M059J (cell line): ENCODE measurements around the gene TIAL1. TPM values are rescaled to one million over a fixed set of nuclear protein-coding genes. Genes with fewer than 3 reads are reported as not detected.
"Not testable (repeated sequence)": the region's sequence is repeated elsewhere in the genome, so short reads cannot be mapped to it uniquely, and the experiment has no call there.

Source experiments
- DNase-seq: peaks from one replicate; pipeline ENCODE4 v3.0.0-alpha.2; 2012; ENCODE audit warnings: low read depth
- total RNA-seq: library from RNA; depleted of rRNA; stranded (reverse); fragments of >200 nt; shearing (Covaris generic); gene quantifications from 2 replicates; pipeline ENCODE4 v1.2.3, GENCODE V29; 2014

The TIAL1 gene
- total RNA-seq, 1 experiment from 2014 or later = 47.6 TPM

GRCh38 chr10:119613741-119614140, 17.0 kb upstream of the TIAL1 start:
- no peak for DNase-seq

GRCh38 chr10:119611433-119611832, 14.7 kb upstream of the TIAL1 start:
- DNase-seq = no peak

- DNase-seq = no peak
Observed at GRCh38 chr10:119609516-119609915, 12.8 kb upstream of the TIAL1 start.

- DNase-seq = peak; percentile 51
Observed at GRCh38 chr10:119608316-119609155, 11.8 kb upstream of the TIAL1 start.

- no peak for DNase-seq
Observed at GRCh38 chr10:119604468-119604867, 7.7 kb upstream of the TIAL1 start.

- DNase-seq = peak; percentile 33
Observed at GRCh38 chr10:119602241-119603095, 5.7 kb upstream of the TIAL1 start.

GRCh38 chr10:119598397-119598796, 1.6 kb upstream of the TIAL1 start:
- DNase-seq = no peak

GRCh38 chr10:119597405-119598186, 832 bp upstream of the TIAL1 start:
- no peak for DNase-seq

- DNase-seq = peak; percentile 42
Observed at GRCh38 chr10:119595676-119596515, 868 bp downstream of the TIAL1 start.

- DNase-seq = peak; percentile 71
Observed at GRCh38 chr10:119595134-119595675, 1.6 kb downstream of the TIAL1 start.

- no peak for DNase-seq
Observed at GRCh38 chr10:119588071-119588470, 8.7 kb downstream of the TIAL1 start.

- no peak for DNase-seq
Observed at GRCh38 chr10:119578355-119578754, 18.4 kb downstream of the TIAL1 start.

GRCh38 chr10:119575991-119576390, 20.8 kb downstream of the TIAL1 start:
- DNase-seq = no peak

- no peak for DNase-seq
Observed at GRCh38 chr10:119575506-119575905, 21.3 kb downstream of the TIAL1 start.

- DNase-seq = no peak
Observed at GRCh38 chr10:119567978-119568377, 28.8 kb downstream of the TIAL1 start.

- DNase-seq = no peak
Observed at GRCh38 chr10:119562097-119562496, 34.7 kb downstream of the TIAL1 start.

- not testable (repeated sequence) for DNase-seq
Observed at GRCh38 chr10:119559511-119559910, 37.3 kb downstream of the TIAL1 start.

GRCh38 chr10:119556081-119556480, 40.7 kb downstream of the TIAL1 start:
- not testable (repeated sequence) for DNase-seq

- no peak for DNase-seq
Observed at GRCh38 chr10:119555178-119555784, 41.5 kb downstream of the TIAL1 start.

- DNase-seq = no peak
Observed at GRCh38 chr10:119550827-119551226, 45.9 kb downstream of the TIAL1 start.
